ENCODE results near the gene ALAD. TPM values are rescaled to one million over a fixed set of nuclear protein-coding genes. Genes with fewer than 3 reads are reported as not detected.
A peak's percentile ranks its signal among the peaks of the same experiment; 100 is the strongest.

The ALAD gene
- total and polyA plus RNA-seq, 9 of the 15 experiments (the other 6 are each of a cell fraction or from before 2014, with no cell fraction given): 1.3 to 12.7 (median 6.8) TPM

DNA sequence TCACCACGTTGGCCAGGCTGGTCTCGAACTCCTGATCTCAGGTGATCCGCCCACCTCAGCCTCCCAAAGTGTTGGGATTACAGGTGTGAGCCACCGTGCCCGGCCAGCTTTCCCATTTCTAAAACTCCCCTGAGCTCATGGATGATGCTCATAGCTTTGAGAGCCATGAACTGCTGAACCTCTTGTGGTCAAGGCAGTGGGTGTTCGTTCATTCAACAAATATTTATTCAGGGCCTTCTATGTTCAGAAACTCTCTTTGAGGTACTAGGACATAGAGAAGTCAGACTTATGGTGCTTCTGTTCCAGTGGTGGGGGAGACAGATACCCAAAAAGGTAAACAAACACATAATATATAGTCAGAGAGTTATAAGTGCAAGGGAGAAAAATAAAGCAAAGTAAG lies 49.1 kb downstream of the ALAD start (continued):
- TF ChIP-seq GTF2A2 (tag; IDR thresholded peaks at IDR 0.05) (no peak), ZEB2 (IDR thresholded peaks at IDR 0.05) (no peak), TCF3 (CRISPR knock-in tag; IDR thresholded peaks at IDR 0.05) (no peak), LEF1 (IDR thresholded peaks at IDR 0.05) (no peak)
- TF ChIP-seq, protein P1, sequence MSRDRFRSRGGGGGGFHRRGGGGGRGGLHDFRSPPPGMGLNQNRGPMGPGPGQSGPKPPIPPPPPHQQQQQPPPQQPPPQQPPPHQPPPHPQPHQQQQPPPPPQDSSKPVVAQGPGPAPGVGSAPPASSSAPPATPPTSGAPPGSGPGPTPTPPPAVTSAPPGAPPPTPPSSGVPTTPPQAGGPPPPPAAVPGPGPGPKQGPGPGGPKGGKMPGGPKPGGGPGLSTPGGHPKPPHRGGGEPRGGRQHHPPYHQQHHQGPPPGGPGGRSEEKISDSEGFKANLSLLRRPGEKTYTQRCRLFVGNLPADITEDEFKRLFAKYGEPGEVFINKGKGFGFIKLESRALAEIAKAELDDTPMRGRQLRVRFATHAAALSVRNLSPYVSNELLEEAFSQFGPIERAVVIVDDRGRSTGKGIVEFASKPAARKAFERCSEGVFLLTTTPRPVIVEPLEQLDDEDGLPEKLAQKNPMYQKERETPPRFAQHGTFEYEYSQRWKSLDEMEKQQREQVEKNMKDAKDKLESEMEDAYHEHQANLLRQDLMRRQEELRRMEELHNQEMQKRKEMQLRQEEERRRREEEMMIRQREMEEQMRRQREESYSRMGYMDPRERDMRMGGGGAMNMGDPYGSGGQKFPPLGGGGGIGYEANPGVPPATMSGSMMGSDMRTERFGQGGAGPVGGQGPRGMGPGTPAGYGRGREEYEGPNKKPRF (IDR thresholded peaks at IDR 0.05; ENCODE audit: low read depth, low read length): no peak

DNA sequence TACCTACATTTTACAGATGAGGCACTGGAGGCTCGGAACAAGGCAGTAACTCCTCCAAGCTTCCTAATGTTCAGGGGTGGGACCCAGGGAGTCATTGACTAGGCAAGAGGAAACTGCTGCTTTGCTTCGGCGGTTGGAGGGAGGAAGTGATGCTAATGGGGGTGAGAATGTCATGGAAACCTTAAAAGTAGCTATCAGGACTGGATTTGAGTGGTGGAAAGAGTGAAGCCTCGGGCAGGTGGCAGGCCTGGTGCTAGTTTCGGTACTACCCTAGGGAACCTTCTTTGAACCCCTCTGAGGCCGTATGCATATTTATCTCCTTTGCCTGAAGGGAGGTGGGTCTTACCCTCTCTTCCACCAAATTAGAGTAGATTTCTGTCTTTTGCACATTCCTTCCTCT lies 50.1 kb downstream of the ALAD start:
- Histone ChIP-seq H3K9me1 (ENCODE audit: control insufficient read depth, insufficient read depth, low read length) (no peaks in the 10 kb centered on the region), H3K9me3 (replicated peaks; ENCODE audit: control insufficient read depth, insufficient read depth, low read depth, low read length) (no peaks in the 10 kb centered on the region), H3K4me1 (replicated peaks in 1 of 2; ENCODE audit: control insufficient read depth in 2 of 2, insufficient read depth in 2 of 2, low read length in 2 of 2) (peaks cover 3 to 10% of the 10 kb centered on the region in 2 experiments; a peak in 3 of 5 replicates), H3K27me3 (ENCODE audit: control insufficient read depth in 2 of 2, insufficient read depth in 2 of 2, low read length in 2 of 2) (peaks cover 2 to 4% of the 10 kb centered on the region in 2 experiments; a peak in 2 of 5 replicates), H3K27ac (ENCODE audit: extremely low read depth, low read depth, low read length) (no peak overlapping the region), H3K36me3 (ENCODE audit: control insufficient read depth, insufficient read depth, low read length) (no peaks in the 10 kb centered on the region), H4K20me1 (replicated peaks; ENCODE audit: control insufficient read depth, insufficient read depth, low read length) (no peaks in the 10 kb centered on the region), H3K9ac (ENCODE audit: insufficient read depth in 1 of 2, low read depth in 2 of 2, low read length in 2 of 2) (no peak overlapping the region), H3K79me2 (ENCODE audit: control insufficient read depth, insufficient read depth, low read length) (no peaks in the 10 kb centered on the region), H2AFZ (ENCODE audit: low read depth, low read length) (no peak overlapping the region), H3K4me2 (ENCODE audit: insufficient read depth, low read length) (no peak overlapping the region), H3K4me3 (no peak overlapping the region)
- BruUV-seq (replicated peaks): no TSS peak
- DNase-seq (ENCODE audit: extremely low read depth in 1 of 4, low spot score in 3 of 4): no peak
- intact Hi-C loops (cut with micrococcal nuclease) (no loop called here), in situ Hi-C loops (cut with MboI) (no loop called here)
- ChIA-PET CTCF (ENCODE audit: low intra/inter-chr PET ratio) (no interaction called here), POLR2A (interaction anchor here (2.2 kb wide), 1 partner anchor 11 kb away, joined by 22 read pairs; no protein-coding TSS in a partner anchor)
- FAIRE-seq: no peak
- WGBS (ENCODE audit: insufficient coverage, low coverage, missing lambda C conversion rate): 37% methylated on average over 6 of the region's 6 CpGs
- ATAC-seq: no peak
- TF ChIP-seq ZNF41 (CRISPR knock-in tag; conservative IDR thresholded peaks at IDR 0.05): no peak
- TF ChIP-seq ZNF239 (CRISPR knock-in tag; IDR thresholded peaks at IDR 0.05): no peak
- peak; percentile 64; the same call in 1 of the 2 replicates for TF ChIP-seq SPI1 (IDR thresholded peaks at IDR 0.05; ENCODE audit: borderline replicate concordance, low read depth, low read length)
- no peak for TF ChIP-seq CREB1 (IDR thresholded peaks at IDR 0.05)
- no peak for TF ChIP-seq CREB1 (CRISPR knock-in tag; IDR thresholded peaks at IDR 0.05)
- no peak for TF ChIP-seq TRIM28 (IDR thresholded peaks at IDR 0.05)
- TF ChIP-seq STAG1 (CRISPR knock-in tag; IDR thresholded peaks at IDR 0.05; ENCODE audit: borderline replicate concordance): no peak
- TF ChIP-seq ZNF830 (CRISPR knock-in tag; IDR thresholded peaks at IDR 0.05): no peak
- no peak for TF ChIP-seq SRSF3 (IDR thresholded peaks at IDR 0.05; ENCODE audit: insufficient read depth, low read length)
- no peak for TF ChIP-seq DDX20 (tag; IDR thresholded peaks at IDR 0.05; ENCODE audit: low read depth)
- TF ChIP-seq PML (IDR thresholded peaks at IDR 0.05; ENCODE audit: low read length): no peak
- TF ChIP-seq ZNF316 (IDR thresholded peaks at IDR 0.05): peak; percentile 32; the same call in 1 of the 2 replicates
- TF ChIP-seq EWSR1 (IDR thresholded peaks at IDR 0.05; ENCODE audit: borderline replicate concordance, low read depth, partially characterized antibody): no peak
- no peak for TF ChIP-seq KLF16 (IDR thresholded peaks at IDR 0.05)
- TF ChIP-seq, protein P2, sequence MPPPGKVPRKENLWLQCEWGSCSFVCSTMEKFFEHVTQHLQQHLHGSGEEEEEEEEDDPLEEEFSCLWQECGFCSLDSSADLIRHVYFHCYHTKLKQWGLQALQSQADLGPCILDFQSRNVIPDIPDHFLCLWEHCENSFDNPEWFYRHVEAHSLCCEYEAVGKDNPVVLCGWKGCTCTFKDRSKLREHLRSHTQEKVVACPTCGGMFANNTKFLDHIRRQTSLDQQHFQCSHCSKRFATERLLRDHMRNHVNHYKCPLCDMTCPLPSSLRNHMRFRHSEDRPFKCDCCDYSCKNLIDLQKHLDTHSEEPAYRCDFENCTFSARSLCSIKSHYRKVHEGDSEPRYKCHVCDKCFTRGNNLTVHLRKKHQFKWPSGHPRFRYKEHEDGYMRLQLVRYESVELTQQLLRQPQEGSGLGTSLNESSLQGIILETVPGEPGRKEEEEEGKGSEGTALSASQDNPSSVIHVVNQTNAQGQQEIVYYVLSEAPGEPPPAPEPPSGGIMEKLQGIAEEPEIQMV (tag; conservative IDR thresholded peaks at IDR 0.05; ENCODE audit: low read depth): no peak
- no peak for TF ChIP-seq RAD21 (CRISPR knock-in tag; conservative IDR thresholded peaks at IDR 0.05 in 1 of 2, IDR thresholded peaks at IDR 0.05 in 1 of 2)
- TF ChIP-seq ZNF212 (CRISPR knock-in tag; IDR thresholded peaks at IDR 0.05): no peak
